Uterus (tissue), 2 donors: ENCODE data around the gene VPS16.

Source experiments
- CTCF ChIP-seq, 4 experiments: fragments of 200-600 bp in 2 of 4; fragments of 450-650 bp in 2 of 4; sonication (generic) in 2 of 4; IDR thresholded peaks; one replicate each; pipeline ENCODE4 v1.5.1; 2016 to 2019; ENCODE audit warnings: antibody characterized with exemption in 4 of 4, mild to moderate bottlenecking in 2 of 4, moderate library complexity in 1 of 4
- POLR2A ChIP-seq, 2 donors: fragments of 450-650 bp; IDR thresholded peaks; one replicate each; pipeline ENCODE4 v1.6.1; 2016; ENCODE audit warnings: antibody characterized with exemption in 2 of 2, mild to moderate bottlenecking in 1 of 2, moderate library complexity in 1 of 2

- no peak for TF ChIP-seq CTCF (IDR thresholded peaks at IDR 0.05)
- TF ChIP-seq POLR2A (IDR thresholded peaks at IDR 0.05), result no peak
Observed at GRCh38 chr20:2833761-2834160, 6.8 kb upstream of the VPS16 start.
